ENCODE results near the gene NCS1. TPM values are rescaled to one million over a fixed set of nuclear protein-coding genes. Genes with fewer than 3 reads are reported as not detected.

The NCS1 gene
- total and polyA plus RNA-seq, 2 of the 8 experiments (the other 6 are each of a cell fraction or from before 2014, with no cell fraction given): 34.7 to 47.6 TPM

DNA sequence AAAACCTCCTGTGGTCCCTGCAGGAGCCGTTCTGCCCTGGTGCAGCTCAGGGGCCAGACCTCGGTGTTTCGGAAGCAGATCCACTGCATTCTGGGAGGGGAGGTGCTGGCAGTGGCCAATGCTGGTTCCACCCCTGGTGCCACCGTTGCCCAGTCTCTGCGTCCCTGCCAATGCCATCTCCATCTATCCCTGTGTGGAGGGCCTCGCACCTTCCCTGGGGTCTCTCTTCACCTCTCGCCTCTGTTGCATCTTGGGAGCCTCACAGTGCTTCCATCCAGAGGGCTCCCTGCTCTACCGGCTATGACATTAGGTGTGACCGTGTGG, 15.3 kb downstream of the NCS1 start:
- CTCF ChIA-PET (ENCODE audit: partially characterized antibody): interaction anchor here (1.2 to 4.9 kb wide), 6 partner anchors 8 to 129 kb away, joined by 3 to 20 read pairs (median 4); no protein-coding TSS in a partner anchor
- H2AFZ ChIP-seq (ENCODE audit: low read length): no peak overlapping the region

More for the DNA sequence above, 15.3 kb downstream of the NCS1 start:
- Histone ChIP-seq H3K36me3 (ENCODE audit: control insufficient read depth in 2 of 4, insufficient read depth in 4 of 4, low read length in 3 of 4) (no peaks in the 10 kb centered on the region), H3K27ac (ENCODE audit: low read depth, low read length) (no peak overlapping the region), H3K23ac (ENCODE audit: insufficient read length) (no peak overlapping the region), H4K5ac (ENCODE audit: insufficient read length, low read depth, low read length) (no peak overlapping the region), H3K9ac (replicated peaks in 1 of 4; ENCODE audit: extremely low read depth in 1 of 4, low read depth in 3 of 4, low read length in 3 of 4) (no peak overlapping the region), H3K23me2 (ENCODE audit: low read depth, low read length) (no peaks in the 10 kb centered on the region), H4K91ac (replicated peaks; ENCODE audit: insufficient read length, low read length) (peak overlapping the region; percentile 8), H4K8ac (ENCODE audit: extremely low read depth, insufficient read depth, low read length) (0 out of 2 replicates have a peak overlapping the region, but pooled peaks have one; percentile 29), H2AK5ac (ENCODE audit: low read depth, low read length) (no peak overlapping the region), H3K14ac (ENCODE audit: insufficient read length) (no peak overlapping the region), H3K79me2 (ENCODE audit: control insufficient read depth in 1 of 2, insufficient read depth in 2 of 2, low read length in 2 of 2) (peaks cover 0 to 26% of the 10 kb centered on the region in 2 experiments; a peak in 2 of 4 replicates), H3K4me1 (replicated peaks in 1 of 4; ENCODE audit: control insufficient read depth in 3 of 4, insufficient read depth in 4 of 4, low read length in 3 of 4) (peaks cover 0 to 43% (median 37%) of the 10 kb centered on the region in 4 experiments; a peak in 6 of 7 replicates), H4K20me1 (replicated peaks in 1 of 2; ENCODE audit: control insufficient read depth in 1 of 2, insufficient read depth in 2 of 2, low read length in 2 of 2) (peaks cover 1 to 6% of the 10 kb centered on the region in 2 experiments), H2BK20ac (ENCODE audit: low read length) (peak overlapping the region; percentile 61; the same call in 1 of the 2 replicates), H3K18ac (ENCODE audit: extremely low read depth, low read length) (peak overlapping the region; percentile 81; the same call in 1 of the 2 replicates), H3K56ac (replicated peaks; ENCODE audit: insufficient read length, low read depth, low read length) (no peak overlapping the region), H3K4me3 (ENCODE audit: extremely low read depth in 1 of 4, insufficient read depth in 2 of 4, low read depth in 3 of 4, low read length in 4 of 4) (no peak overlapping the region), H2BK15ac (ENCODE audit: low read length) (peak overlapping the region; percentile 72; the same call in 1 of the 2 replicates), H2BK120ac (replicated peaks; ENCODE audit: low read depth, low read length) (no peak overlapping the region), H3K4me2 (ENCODE audit: insufficient read depth in 1 of 2, low read depth in 2 of 2, low read length in 2 of 2) (0 out of 4 replicates have a peak overlapping the region, but pooled peaks of 1 of the 2 experiments have one; percentile 27), H2BK12ac (ENCODE audit: low read depth, low read length) (no peak overlapping the region), H3K27me3 (replicated peaks in 1 of 4; ENCODE audit: control insufficient read depth in 3 of 4, extremely low read depth in 1 of 4, insufficient read depth in 3 of 4, low read length in 3 of 4) (no peaks in the 10 kb centered on the region), H3K9me3 (ENCODE audit: insufficient read depth in 2 of 2, low read depth in 1 of 2, low read length in 1 of 2) (no peaks in the 10 kb centered on the region), H3K79me1 (ENCODE audit: low read depth, low read length) (peaks cover 24% of the 10 kb centered on the region), H3K4ac (replicated peaks; ENCODE audit: insufficient read length, low read depth, low read length) (no peak overlapping the region), H2BK5ac (ENCODE audit: low read depth, low read length) (peak overlapping the region; percentile 67)
- FAIRE-seq (no peak), DNase-seq (ENCODE audit: low read depth in 1 of 2, low spot score in 2 of 2) (no peak)
- no peak for TF ChIP-seq CHD2 (IDR thresholded peaks at IDR 0.05; ENCODE audit: low read length)
- no peak for TF ChIP-seq EZH2 (IDR thresholded peaks at IDR 0.05; ENCODE audit: low read depth, low read length, severe bottlenecking)
- no peak for TF ChIP-seq CREB1 (IDR thresholded peaks at IDR 0.05)
- TF ChIP-seq POLR2AphosphoS5 (IDR thresholded peaks at IDR 0.05; ENCODE audit: low read depth, low read length): no peak
- TF ChIP-seq RNF2 (IDR thresholded peaks at IDR 0.05; ENCODE audit: borderline replicate concordance, low read depth, low read length, missing control alignments, poor library complexity, severe bottlenecking): no peak
- no peak for TF ChIP-seq RAD21 (IDR thresholded peaks at IDR 0.05 in 1 of 2, conservative IDR thresholded peaks at IDR 0.05 in 1 of 2; ENCODE audit: low read depth in 2 of 2, low read length in 2 of 2)
- no peak for TF ChIP-seq SP2 (IDR thresholded peaks at IDR 0.05; ENCODE audit: low read length)
- no peak for TF ChIP-seq POLR2A (IDR thresholded peaks at IDR 0.05; ENCODE audit: control extremely low read depth in 1 of 2, low read depth in 2 of 2, low read length in 2 of 2)
- TF ChIP-seq TAF7 (optimal IDR thresholded peaks at IDR 0.05; ENCODE audit: borderline replicate concordance, low read depth, low read length): no peak
- WGBS, 2 experiments (ENCODE audit: extremely low coverage in 1 of 2, insufficient coverage in 1 of 2, insufficient read length in 1 of 2, insufficient replicate concordance in 2 of 2, low coverage in 1 of 2, low lambda C conversion rate in 2 of 2, missing lambda C conversion rate in 1 of 2): 67% methylated on average over 9 of the region's 9 CpGs; no CpG with 5 or more reads in 1 of the 2 experiments
- POLR2A ChIA-PET (ENCODE audit: partially characterized antibody): interaction anchor here (0.9 kb wide), 1 partner anchor 9 kb away, joined by 3 read pairs; no protein-coding TSS in a partner anchor

Data from H1 (cell line).